ENCODE measurements around the gene KIF17.

KIF17 gene

DNA sequence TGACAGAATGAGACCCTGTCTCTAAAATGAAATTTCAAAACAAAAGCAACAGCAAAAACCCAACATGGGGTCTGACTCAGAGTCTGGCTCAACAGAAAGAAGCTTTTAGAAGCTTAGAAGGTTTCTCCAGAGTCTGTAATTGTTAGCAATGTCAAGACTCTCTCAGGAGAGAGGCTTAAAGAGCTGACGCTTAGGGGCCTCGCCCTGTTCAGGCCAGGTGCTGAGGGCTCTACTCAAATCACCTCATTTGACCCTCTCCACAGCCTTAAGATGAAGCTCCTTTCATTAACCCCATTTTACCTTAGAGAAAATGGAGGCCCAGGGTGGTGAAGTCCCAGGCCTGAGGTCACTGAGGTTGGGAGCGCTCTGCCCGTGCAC lies 5.3 kb upstream of the KIF17 start:
- TF ChIP-seq POLR2AphosphoS5 (IDR thresholded peaks at IDR 0.05; ENCODE audit: low read depth) (no peak), SPI1 (IDR thresholded peaks at IDR 0.05; ENCODE audit: borderline replicate concordance, low read depth) (no peak), GABPA (IDR thresholded peaks at IDR 0.05; ENCODE audit: low read depth) (no peak)
- TF ChIP-seq, protein P1, sequence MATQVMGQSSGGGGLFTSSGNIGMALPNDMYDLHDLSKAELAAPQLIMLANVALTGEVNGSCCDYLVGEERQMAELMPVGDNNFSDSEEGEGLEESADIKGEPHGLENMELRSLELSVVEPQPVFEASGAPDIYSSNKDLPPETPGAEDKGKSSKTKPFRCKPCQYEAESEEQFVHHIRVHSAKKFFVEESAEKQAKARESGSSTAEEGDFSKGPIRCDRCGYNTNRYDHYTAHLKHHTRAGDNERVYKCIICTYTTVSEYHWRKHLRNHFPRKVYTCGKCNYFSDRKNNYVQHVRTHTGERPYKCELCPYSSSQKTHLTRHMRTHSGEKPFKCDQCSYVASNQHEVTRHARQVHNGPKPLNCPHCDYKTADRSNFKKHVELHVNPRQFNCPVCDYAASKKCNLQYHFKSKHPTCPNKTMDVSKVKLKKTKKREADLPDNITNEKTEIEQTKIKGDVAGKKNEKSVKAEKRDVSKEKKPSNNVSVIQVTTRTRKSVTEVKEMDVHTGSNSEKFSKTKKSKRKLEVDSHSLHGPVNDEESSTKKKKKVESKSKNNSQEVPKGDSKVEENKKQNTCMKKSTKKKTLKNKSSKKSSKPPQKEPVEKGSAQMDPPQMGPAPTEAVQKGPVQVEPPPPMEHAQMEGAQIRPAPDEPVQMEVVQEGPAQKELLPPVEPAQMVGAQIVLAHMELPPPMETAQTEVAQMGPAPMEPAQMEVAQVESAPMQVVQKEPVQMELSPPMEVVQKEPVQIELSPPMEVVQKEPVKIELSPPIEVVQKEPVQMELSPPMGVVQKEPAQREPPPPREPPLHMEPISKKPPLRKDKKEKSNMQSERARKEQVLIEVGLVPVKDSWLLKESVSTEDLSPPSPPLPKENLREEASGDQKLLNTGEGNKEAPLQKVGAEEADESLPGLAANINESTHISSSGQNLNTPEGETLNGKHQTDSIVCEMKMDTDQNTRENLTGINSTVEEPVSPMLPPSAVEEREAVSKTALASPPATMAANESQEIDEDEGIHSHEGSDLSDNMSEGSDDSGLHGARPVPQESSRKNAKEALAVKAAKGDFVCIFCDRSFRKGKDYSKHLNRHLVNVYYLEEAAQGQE (IDR thresholded peaks at IDR 0.05; ENCODE audit: insufficient replicate concordance, low read depth): no peak
- TF ChIP-seq, protein P2, sequence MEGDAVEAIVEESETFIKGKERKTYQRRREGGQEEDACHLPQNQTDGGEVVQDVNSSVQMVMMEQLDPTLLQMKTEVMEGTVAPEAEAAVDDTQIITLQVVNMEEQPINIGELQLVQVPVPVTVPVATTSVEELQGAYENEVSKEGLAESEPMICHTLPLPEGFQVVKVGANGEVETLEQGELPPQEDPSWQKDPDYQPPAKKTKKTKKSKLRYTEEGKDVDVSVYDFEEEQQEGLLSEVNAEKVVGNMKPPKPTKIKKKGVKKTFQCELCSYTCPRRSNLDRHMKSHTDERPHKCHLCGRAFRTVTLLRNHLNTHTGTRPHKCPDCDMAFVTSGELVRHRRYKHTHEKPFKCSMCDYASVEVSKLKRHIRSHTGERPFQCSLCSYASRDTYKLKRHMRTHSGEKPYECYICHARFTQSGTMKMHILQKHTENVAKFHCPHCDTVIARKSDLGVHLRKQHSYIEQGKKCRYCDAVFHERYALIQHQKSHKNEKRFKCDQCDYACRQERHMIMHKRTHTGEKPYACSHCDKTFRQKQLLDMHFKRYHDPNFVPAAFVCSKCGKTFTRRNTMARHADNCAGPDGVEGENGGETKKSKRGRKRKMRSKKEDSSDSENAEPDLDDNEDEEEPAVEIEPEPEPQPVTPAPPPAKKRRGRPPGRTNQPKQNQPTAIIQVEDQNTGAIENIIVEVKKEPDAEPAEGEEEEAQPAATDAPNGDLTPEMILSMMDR (IDR thresholded peaks at IDR 0.05; ENCODE audit: insufficient read depth, low read length): no peak
- Histone ChIP-seq H3K4me3 (replicated peaks; ENCODE audit: insufficient read depth, low read length) (no peak overlapping the region), H3K27me3 (ENCODE audit: insufficient read depth, poor library complexity, severe bottlenecking) (peaks cover 11% of the 10 kb centered on the region), H3K27ac (replicated peaks) (no peak overlapping the region)
- no peak for DNase-seq (ENCODE audit: low read depth in 1 of 2, low spot score in 1 of 2)

DNA sequence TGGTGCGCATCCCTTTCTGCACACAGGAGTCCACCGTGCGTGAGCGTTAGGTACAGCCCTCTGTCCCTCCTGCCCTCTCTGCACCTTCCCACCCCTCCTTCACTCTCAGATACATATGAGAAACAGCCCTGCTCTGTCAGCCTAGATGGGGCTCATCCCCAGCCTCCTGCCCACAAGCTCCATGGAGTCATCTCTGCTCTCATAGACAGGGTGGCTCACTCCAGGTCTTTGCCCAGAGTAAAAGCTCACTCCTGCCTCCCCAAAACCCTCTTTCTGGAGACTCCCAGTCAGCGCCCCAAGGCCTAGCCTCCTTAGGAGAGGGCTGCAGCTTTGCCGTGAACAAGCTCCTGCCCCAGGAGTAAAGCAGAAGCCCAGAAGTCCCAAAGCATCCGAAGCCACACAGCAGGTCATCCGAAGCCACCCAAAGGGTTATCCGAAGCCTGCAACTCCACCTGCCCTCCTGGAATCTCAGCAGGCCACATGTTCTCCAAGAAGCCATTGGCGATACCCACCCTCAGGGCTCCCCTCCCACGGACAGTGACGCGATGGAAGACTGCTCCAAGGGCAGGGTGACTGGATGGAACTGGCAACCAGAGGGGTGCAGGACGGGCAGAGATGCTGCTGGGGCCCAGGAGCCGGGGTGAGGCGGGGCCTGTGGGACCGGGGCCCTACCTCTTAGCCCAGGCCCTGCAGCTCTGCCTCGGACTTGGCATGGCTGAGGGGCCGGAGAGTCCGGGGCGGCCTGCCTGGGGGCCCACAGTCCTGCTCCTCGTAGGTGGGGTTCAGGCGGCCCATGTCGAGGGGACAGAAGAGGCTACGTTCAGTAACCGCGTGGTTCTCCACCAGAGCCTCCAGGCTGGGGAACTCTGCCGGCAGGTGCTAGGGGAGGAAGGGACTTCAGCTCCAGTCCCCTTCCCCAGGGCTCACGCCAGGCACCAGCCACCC lies 3.6 kb upstream of the KIF17 start:
- Histone ChIP-seq H3K27ac (replicated peaks) (no peak overlapping the region), H3K27me3 (ENCODE audit: insufficient read depth, poor library complexity, severe bottlenecking) (peaks cover 16% of the 10 kb centered on the region), H3K4me3 (replicated peaks; ENCODE audit: insufficient read depth, low read length) (no peak overlapping the region)
- no peak for DNase-seq (ENCODE audit: low read depth in 1 of 2, low spot score in 1 of 2)
- no peak for TF ChIP-seq SPI1 (IDR thresholded peaks at IDR 0.05; ENCODE audit: borderline replicate concordance, low read depth)
- no peak for TF ChIP-seq POLR2AphosphoS5 (IDR thresholded peaks at IDR 0.05; ENCODE audit: low read depth)
- TF ChIP-seq, protein P1 (IDR thresholded peaks at IDR 0.05; ENCODE audit: insufficient replicate concordance, low read depth): no peak
- TF ChIP-seq GABPA (IDR thresholded peaks at IDR 0.05; ENCODE audit: low read depth): no peak
- TF ChIP-seq, protein P2 (IDR thresholded peaks at IDR 0.05; ENCODE audit: insufficient read depth, low read length): no peak

DNA sequence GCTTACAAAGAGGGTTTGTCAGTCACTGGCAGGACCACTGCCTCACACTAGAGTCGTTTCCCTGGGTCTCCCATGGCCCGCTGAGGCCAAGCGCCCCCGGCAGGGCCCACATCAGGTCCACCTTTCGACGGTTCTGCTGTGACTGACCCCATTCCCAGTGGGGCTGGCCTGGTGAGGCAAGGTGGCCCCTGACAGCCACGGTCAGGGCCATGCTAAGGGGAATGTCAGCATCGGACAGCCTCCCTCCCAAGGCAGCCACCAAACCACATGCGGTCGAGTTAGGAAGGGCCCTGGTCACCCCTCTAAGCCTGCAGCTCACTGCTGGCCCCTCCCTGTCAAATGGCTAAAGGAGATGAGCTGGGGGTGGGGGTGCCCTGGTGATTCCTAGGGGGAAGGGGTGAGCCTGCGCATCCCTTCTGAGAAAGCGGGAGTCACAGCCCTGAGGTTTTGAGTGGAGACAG lies 2.9 kb upstream of the KIF17 start:
- TF ChIP-seq GABPA (IDR thresholded peaks at IDR 0.05; ENCODE audit: low read depth) (no peak), POLR2AphosphoS5 (IDR thresholded peaks at IDR 0.05; ENCODE audit: low read depth) (no peak), SPI1 (IDR thresholded peaks at IDR 0.05; ENCODE audit: borderline replicate concordance, low read depth) (no peak)
- TF ChIP-seq, protein P2 (IDR thresholded peaks at IDR 0.05; ENCODE audit: insufficient read depth, low read length): no peak
- TF ChIP-seq, protein P1 (IDR thresholded peaks at IDR 0.05; ENCODE audit: insufficient replicate concordance, low read depth): no peak
- Histone ChIP-seq H3K27ac (replicated peaks) (no peak overlapping the region), H3K27me3 (ENCODE audit: insufficient read depth, poor library complexity, severe bottlenecking) (peaks cover 16% of the 10 kb centered on the region), H3K4me3 (replicated peaks; ENCODE audit: insufficient read depth, low read length) (no peak overlapping the region)
- DNase-seq (ENCODE audit: low read depth in 1 of 2, low spot score in 1 of 2): no peak
